CD4-positive, alpha-beta T cell (primary cell): ENCODE results near the gene CHCHD5. TPM values are rescaled to one million over a fixed set of nuclear protein-coding genes. Genes with fewer than 3 reads are reported as not detected.
"Not testable (repeated sequence)": the region's sequence is repeated elsewhere in the genome, so short reads cannot be mapped to it uniquely, and the experiment has no call there.

Experiments used
- ATAC-seq: fragments of 200-7000 bp; cut with Tn5 transposase; one replicate; pipeline ENCODE4 v1.10.0; 2022; ENCODE audit warnings: mild to moderate bottlenecking; ENCODE audit not compliant: poor library complexity
- CTCF ChIA-PET: fragments of 350-600 bp; sonication (Branson Sonifier 250); formaldehyde crosslinking; loops from one replicate; lab custom pipeline; 2021; ENCODE audit warnings: antibody characterized with exemption, inconsistent platforms; lab: Charles Lee
- POLR2A ChIA-PET: fragments of 350-600 bp; sonication (Branson Sonifier 250); formaldehyde crosslinking; loops from one replicate; lab custom pipeline; 2021; ENCODE audit warnings: antibody characterized with exemption, inconsistent platforms; lab: Charles Lee
- DNase-seq, 14 experiments: peaks; one replicate each; pipeline ENCODE4 v3.0.0-alpha.2; 2013 to 2020; ENCODE audit warnings: mixed read lengths in 2 of 14
- H3K27ac ChIP-seq, 2 donors: one replicate each; pipeline versions ENCODE4 v1.5.1 to v1.7.0; 2013; ENCODE audit warnings: low read length in 2 of 2, low read depth in 1 of 2, mild to moderate bottlenecking in 1 of 2
- H3K27me3 ChIP-seq, 2 experiments: 1 replicate in 1 of 2; 2 replicates in 1 of 2; pipeline versions ENCODE4 v1.6.1 to v1.7.0; 2013; ENCODE audit warnings: low read length in 2 of 2, control low read depth in 1 of 2, mild to moderate bottlenecking in 1 of 2, moderate library complexity in 1 of 2; ENCODE audit not compliant: insufficient read depth in 2 of 2, control insufficient read depth in 1 of 2
- H3K36me3 ChIP-seq: one replicate; pipeline ENCODE4 v1.6.1; 2013; ENCODE audit warnings: low read length, control low read depth; ENCODE audit not compliant: insufficient read depth
- H3K4me1 ChIP-seq: one replicate; pipeline ENCODE4 v1.6.1; 2013; ENCODE audit warnings: low read length, control low read depth; ENCODE audit not compliant: insufficient read depth
- H3K4me3 ChIP-seq: one replicate; pipeline ENCODE4 v1.5.1; 2013; ENCODE audit warnings: mild to moderate bottlenecking, low read length, moderate library complexity
- H3K9me3 ChIP-seq, 2 experiments: 1 replicate in 1 of 2; 2 replicates in 1 of 2; pipeline versions ENCODE4 v1.6.1 to v1.7.0; 2013; ENCODE audit warnings: low read length in 2 of 2, mild to moderate bottlenecking in 2 of 2, control low read depth in 1 of 2, moderate library complexity in 1 of 2; ENCODE audit not compliant: control insufficient read depth in 1 of 2, insufficient read depth in 1 of 2
- H3K27ac Mint-ChIP-seq: one replicate; pipeline ENCODE4 v1.8.0; 2020; ENCODE audit warnings: mixed read lengths
- H3K27me3 Mint-ChIP-seq: one replicate; pipeline ENCODE4 v1.8.0; 2021; ENCODE audit warnings: mixed read lengths
- H3K36me3 Mint-ChIP-seq: one replicate; pipeline ENCODE4 v1.8.0; 2021; ENCODE audit warnings: low read depth, mixed read lengths
- H3K4me1 Mint-ChIP-seq: one replicate; pipeline ENCODE4 v1.8.0; 2021; ENCODE audit warnings: low read depth, mixed read lengths
- H3K4me3 Mint-ChIP-seq: one replicate; pipeline ENCODE4 v1.8.0; 2020; ENCODE audit warnings: mild to moderate bottlenecking, mixed read lengths
- H3K9me3 Mint-ChIP-seq: one replicate; pipeline ENCODE4 v1.8.0; 2020; ENCODE audit warnings: mixed read lengths
- intact Hi-C, 2 experiments: fragments of 100-400 bp; cut with DNase I in 1 of 2; cut with micrococcal nuclease in 1 of 2; formaldehyde crosslinking; loops; one replicate each; pipeline versions ENCODE4 v1.15.1 to v1.9.0; 2023 to 2025; cut with DNase I, micrococcal nuclease
- polyA plus RNA-seq, 2 donors: library from polyadenylated mRNA; unstranded; fragments of 120-200 nt; gene quantifications; one replicate each; pipeline ENCODE4 v1.2.1, GENCODE V29; 2013
- total RNA-seq, 174 experiments: library from RNA in 2 of 174; stranded (reverse) in 2 of 174; gene quantifications; one replicate each; pipeline ENCODE4 v1.2.3 and lab custom pipeline; 2021 to 2026
- TF ChIP-seq, protein P1 (sequence below): fragments of 200-600 bp; IDR thresholded peaks from one replicate; pipeline ENCODE4 v1.8.0; 2022; ENCODE audit warnings: antibody characterized with exemption, mild to moderate bottlenecking

CHCHD5 gene, protein sequence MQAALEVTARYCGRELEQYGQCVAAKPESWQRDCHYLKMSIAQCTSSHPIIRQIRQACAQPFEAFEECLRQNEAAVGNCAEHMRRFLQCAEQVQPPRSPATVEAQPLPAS
- total RNA-seq (10 to 100 TPM; 13.4 to 14.3 TPM), total RNA-seq (lab: John Stamatoyannopoulos, UW) (2.8 to 13.2 (median 6.4) reads per million in 172 experiments)
- polyA plus RNA-seq (2013, experiment 1 of 2) = 21.6 TPM
- polyA plus RNA-seq (2013, experiment 2 of 2) = 25.3 TPM

DNA sequence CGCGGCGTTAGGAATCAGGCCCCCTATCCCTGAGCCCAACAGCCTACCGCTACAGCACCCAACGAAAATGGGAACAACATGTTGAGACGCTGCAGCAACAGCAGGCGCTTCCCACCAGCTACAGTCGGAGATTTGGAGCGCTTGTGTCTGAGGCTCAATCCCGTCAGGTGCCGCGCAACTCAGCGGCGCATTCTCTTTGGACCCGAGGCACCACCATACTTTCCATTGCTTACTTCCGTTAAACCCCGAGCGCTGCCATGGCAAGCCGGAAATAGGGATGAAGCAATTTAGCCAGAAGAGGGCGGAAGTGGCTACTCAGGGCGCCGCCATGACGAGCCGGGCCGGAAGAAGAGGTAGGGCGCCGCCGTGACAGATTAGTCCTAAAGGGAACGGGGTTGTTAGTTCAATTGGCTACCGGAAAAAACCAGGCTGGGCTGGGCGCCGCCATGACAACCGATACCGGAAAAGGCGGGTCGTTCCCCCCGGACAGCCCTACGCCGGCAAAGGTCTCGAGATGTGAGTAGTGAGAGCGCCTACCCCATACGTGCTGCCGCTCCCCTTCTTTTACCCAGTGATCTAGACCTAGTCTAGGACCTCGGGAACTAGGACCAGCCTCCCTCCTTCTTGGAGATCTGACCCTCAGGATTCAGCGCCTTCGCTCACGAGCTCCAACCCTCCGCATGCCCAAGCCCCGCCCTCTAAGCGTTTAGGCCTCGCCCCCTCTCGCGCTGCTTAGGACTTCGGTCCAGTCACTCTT lies at the start of gene CHCHD5:
TSS of gene CHCHD5 (plus strand) at position 476 of the 757 bp plus-strand sequence. CDS start at position 515, 39 bp downstream.
- TF ChIP-seq, protein P1, sequence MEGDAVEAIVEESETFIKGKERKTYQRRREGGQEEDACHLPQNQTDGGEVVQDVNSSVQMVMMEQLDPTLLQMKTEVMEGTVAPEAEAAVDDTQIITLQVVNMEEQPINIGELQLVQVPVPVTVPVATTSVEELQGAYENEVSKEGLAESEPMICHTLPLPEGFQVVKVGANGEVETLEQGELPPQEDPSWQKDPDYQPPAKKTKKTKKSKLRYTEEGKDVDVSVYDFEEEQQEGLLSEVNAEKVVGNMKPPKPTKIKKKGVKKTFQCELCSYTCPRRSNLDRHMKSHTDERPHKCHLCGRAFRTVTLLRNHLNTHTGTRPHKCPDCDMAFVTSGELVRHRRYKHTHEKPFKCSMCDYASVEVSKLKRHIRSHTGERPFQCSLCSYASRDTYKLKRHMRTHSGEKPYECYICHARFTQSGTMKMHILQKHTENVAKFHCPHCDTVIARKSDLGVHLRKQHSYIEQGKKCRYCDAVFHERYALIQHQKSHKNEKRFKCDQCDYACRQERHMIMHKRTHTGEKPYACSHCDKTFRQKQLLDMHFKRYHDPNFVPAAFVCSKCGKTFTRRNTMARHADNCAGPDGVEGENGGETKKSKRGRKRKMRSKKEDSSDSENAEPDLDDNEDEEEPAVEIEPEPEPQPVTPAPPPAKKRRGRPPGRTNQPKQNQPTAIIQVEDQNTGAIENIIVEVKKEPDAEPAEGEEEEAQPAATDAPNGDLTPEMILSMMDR = no peak
- Mint-ChIP-seq H3K36me3 (peaks cover 40% of the 10 kb centered on the region), H3K4me3 (peak within 1 kb of the TSS; percentile 94), H3K4me1 (peaks cover 44% of the 10 kb centered on the region), H3K9me3 (no peaks in the 10 kb centered on the region), H3K27ac (peak within 1 kb of the TSS; percentile 94), H3K27me3 (no peaks in the 10 kb centered on the region)
- no peaks in the 10 kb centered on the region for H3K27me3 ChIP-seq
- H3K27ac ChIP-seq = peak within 1 kb of the TSS; percentile 66 to 92
- intact Hi-C loops = loop anchor here (1.0 to 10.0 kb wide), 7 partner anchors 42 to 697 kb away; partner anchors contain the start of genes POLR1B (in 1 of the 2) and TMEM87B (in 1 of the 2)
- H3K36me3 ChIP-seq = peaks cover 24% of the 10 kb centered on the region
- peaks cover 0 to 4% of the 10 kb centered on the region in 2 experiments for H3K9me3 ChIP-seq
- peaks cover 35% of the 10 kb centered on the region for H3K4me1 ChIP-seq
- ATAC-seq (peak; percentile 86), DNase-seq (peak; percentile 83 to 98 (median 90))
- POLR2A ChIA-PET = interaction anchor here (0.8 to 2.1 kb wide), 13 partner anchors 13 to 530 kb away, joined by 3 to 11 read pairs (median 3); partner anchors contain the start of genes POLR1B and SLC20A1
- CTCF ChIA-PET = interaction anchor here (1.1 to 2.9 kb wide), 3 partner anchors 41 to 402 kb away, joined by 3 to 13 read pairs (median 7); partner anchors contain the start of gene POLR1B
- peak within 1 kb of the TSS; percentile 89 for H3K4me3 ChIP-seq

DNA sequence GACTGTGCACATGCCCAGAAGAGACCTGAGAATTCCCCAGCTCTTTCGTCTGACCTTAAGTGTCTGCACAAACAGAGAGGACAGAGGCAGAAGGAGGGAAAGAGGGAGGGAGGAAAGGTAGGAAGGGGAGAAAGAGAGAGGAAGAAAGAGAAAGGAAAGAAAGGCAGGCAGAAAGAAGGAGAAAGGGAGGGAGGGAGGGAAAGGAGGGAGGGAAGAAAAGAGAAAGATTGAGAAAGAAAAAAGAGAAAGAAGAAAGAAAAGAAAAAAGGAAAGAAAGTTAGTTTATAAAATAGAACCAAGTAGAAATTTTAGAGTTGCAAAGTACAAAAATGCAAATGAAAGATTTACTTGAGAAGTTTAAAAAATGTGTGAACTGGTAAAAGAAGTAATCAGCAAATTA lies 49.6 kb upstream of the CHCHD5 start:
- Histone ChIP-seq H3K4me1 (no peaks in the 10 kb centered on the region), H3K36me3 (peaks cover 3% of the 10 kb centered on the region), H3K27ac (no peak overlapping the region), H3K9me3 (no peaks in the 10 kb centered on the region), H3K4me3 (no peak overlapping the region), H3K27me3 (no peaks in the 10 kb centered on the region)
- POLR2A ChIA-PET = interaction anchor here (0.6 kb wide), 1 partner anchor 18 kb away, joined by 4 read pairs; no protein-coding TSS in a partner anchor
- no peak for ATAC-seq
- Mint-ChIP-seq H3K27me3 (no peaks in the 10 kb centered on the region), H3K4me1 (no peaks in the 10 kb centered on the region), H3K36me3 (peaks cover 23% of the 10 kb centered on the region), H3K9me3 (no peaks in the 10 kb centered on the region), H3K27ac (no peak overlapping the region), H3K4me3 (no peak overlapping the region)
- no peak for DNase-seq
- CTCF ChIA-PET = no interaction called here
- intact Hi-C loops = no loop called here
- TF ChIP-seq, protein P1 = no peak

DNA sequence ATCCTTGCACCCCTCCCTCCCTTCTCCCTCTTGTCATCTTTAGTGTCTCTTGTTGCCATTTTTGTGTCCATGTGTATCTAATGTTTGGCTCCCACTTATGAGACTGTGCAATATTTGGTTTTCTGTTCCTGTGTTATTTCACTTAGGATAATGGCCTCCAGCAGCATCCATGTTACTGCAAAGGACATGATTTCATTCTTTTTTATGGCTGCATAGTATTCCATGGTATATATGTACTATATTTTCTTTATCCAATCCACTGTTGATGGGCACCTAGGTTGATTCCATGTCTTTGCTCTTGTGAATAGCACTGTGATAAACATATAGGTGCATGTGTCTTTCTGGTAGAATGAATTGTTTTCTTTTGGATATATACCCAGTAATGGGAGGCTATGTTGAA lies 47.7 kb upstream of the CHCHD5 start:
- H3K9me3 Mint-ChIP-seq, POLR2A ChIA-PET, H3K4me3 ChIP-seq, intact Hi-C loops, H3K27ac Mint-ChIP-seq, H3K27me3 ChIP-seq, H3K36me3 ChIP-seq, H3K4me1 ChIP-seq, H3K27ac ChIP-seq, H3K4me3 Mint-ChIP-seq, H3K36me3 Mint-ChIP-seq, ATAC-seq, H3K27me3 Mint-ChIP-seq, CTCF ChIA-PET, DNase-seq, H3K9me3 ChIP-seq: not testable (repeated sequence)
- H3K4me1 Mint-ChIP-seq = peaks cover 13% of the 10 kb centered on the region
